HG02571 (cell line): ENCODE data around the gene C2orf42.
A peak's percentile ranks its signal among the peaks of the same experiment; 100 is the strongest.
"Not testable (repeated sequence)": the region's sequence is repeated elsewhere in the genome, so short reads cannot be mapped to it uniquely, and the experiment has no call there.

ENCODE experiments used
- ATAC-seq: cut with Tn5 transposase; IDR thresholded peaks from one replicate; pipeline ENCODE4 v1.9.1; 2021; ENCODE audit warnings: mild to moderate bottlenecking, moderate library complexity; ENCODE audit not compliant: unreplicated experiment

C2orf42 gene

GRCh38 chr2:70133491-70134322 is 57.1 kb downstream of the C2orf42 start:
- no peak for ATAC-seq

DNA sequence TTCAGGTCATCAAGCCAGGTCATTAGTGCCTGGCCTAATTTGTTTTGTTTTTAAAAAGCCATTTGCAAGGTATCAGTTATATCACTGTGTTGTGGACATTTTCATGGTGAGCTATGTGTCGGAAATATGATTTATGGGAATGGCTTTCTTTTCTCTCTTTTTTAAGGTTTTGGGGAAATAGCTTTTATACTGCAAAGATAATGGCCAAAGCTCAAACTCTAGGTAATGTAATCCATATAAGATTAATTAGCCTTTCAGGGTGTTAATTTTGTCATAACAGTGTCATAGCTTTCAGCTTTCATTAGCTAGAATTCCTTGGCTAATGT is 57.7 kb downstream of the C2orf42 start:
- ATAC-seq: no peak

DNA sequence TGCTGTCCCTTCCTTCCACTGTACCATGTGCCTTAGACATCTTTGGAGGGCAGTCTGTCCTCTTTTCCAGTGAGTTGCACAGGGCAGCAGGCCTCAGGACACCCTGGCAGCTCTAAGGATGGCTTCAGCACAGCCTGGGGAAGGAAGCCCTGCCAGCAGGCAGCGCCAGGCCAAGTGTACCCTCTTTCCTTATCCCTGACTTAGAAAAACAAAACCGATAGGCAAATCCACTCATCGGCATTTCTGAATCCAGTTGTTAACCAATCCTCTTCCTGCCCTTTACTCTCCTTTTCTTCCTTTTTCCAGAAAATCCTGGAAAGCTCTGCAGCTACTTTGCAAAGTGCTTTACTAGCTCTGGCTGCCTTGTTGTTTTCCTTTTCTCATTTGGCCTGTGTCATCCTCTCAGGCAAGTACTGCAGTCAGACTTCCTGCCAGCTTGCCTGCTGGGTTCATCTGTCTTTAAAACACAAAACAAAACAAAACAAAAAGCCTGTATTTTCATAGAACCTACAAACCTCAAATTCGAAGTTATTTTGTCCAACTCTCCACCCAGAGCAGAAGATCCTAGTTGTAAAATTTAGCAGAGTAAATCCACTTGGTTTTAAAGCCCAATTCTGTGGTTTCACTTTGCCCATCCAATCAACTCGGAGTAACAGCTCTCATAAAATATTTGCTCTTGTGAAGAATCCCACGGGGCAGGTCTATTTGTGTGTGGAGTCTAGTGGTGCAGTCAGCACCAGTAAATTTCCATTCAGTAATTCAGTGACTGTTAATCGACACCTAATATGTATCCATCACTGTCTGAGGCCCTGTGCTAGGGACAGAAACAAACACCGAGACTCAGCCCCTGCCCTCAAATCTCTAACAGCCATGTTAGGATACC is 58.3 kb downstream of the C2orf42 start:
- no peak for ATAC-seq

DNA sequence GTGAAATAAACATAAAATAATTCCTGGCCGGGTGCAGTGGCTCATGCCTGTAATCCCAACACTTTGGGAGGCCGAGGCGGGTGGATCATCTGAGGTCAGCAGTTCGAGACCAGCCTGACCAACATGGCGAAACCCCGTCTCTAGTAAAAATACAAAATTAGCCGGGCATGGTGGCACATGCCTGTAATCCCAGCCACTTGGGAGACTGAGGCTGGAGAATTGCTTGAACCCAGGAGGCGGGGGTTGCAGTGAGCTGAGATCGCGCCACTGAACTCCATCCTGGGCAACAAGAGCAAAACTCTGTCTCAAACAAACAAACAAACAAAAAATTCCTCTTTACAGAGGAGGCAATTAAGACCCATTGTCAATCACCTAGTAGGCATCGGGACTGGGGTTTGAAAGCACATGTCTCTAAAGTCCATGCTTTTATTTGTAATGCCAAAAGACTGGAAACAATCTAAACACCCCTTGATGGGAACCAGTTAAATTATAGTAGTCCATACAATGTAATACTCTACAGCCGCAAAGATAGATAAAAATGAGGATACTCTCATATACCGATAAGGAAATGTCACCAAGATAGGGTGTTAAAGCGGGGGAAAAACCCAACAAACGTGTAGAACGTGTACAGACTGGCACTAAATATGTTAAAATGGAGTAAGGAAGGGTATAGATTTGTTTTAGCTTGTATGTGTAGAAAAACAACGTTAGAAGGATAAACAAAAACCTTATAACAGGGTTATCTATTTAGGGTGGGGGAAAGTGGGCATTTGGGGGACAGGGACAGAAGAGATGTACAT is 59.3 kb downstream of the C2orf42 start:
- not testable (repeated sequence) for ATAC-seq

DNA sequence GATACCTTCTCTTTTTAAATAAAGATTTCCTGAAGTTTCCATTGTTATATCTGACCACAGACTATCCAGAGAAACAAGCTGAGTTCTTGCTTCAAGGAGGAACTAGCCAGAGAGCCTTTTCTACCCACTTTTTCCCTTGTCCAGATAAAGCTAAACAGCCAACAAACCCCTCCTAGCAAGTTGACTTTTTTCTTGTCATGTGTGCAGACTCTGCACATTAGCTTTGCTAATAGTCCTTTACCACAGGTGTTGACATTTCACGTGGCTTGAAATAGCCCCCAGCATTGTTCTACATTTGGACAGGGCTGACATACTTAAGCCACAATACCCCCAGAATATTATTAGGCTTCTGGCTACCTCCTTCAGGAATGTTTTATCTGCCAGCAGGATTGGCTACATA is 62.8 kb downstream of the C2orf42 start:
- no peak for ATAC-seq

DNA sequence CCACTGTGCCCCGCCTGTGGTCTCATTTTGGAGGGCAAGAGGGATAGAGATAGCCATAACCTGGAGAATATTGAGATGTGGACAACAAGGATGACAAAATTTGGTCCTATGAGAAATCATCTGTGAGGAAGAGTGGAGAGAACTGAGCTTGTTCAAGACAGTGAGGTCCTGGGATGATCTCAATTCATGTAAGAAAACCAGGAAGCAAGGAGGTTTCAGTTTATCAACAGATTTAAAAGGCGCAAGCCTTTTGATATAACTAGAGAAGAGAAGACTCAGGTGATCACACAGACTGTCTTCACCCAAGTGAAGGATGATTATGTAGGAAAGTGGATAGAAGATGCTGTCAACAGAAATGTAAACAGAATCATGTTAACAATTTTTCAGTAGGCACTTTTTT is 64.4 kb downstream of the C2orf42 start:
- no peak for ATAC-seq

DNA sequence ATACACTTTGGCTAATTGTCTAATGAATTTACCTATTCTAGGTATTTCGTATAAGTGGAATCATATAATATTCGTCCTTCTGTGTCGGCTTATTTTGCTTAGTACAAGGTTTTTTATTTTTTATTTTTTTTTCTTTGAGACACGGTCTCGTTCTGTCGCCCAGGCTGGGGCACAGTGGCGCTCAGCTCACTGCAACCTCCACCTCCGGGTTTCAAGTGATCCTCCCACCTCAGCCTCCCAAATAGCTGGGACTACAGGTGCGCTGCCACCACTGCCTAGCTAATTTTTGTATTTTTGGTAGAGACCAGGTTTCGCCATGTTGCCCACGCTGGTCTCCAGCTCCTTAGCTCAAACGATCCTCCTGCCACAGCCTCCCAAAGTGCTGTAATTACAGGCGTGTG is 65.3 kb downstream of the C2orf42 start:
- no peak for ATAC-seq

DNA sequence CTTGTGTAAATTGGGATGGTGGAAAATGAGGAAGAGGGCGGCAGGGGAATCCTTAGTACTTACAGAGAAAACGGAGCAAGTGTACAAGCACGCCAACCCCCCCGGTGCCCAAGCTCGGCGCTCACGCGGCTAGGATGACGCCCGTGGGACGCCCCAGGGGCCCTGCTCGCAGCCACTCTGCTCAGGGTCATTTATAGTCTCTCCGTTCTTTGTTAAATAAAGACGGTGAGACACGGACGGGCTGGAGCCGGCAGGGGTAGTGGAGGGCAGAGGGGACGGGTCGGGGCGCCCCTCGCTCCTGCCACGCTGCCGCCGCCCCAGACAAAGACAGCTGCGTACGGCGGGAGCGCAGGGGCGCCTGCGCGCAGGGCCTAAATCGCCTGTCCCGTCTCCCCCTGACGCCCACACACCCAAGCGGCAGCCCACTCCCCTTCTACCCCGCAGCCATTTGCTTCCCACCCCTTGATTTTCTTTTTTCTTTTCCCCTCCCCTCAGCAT is 65.8 kb downstream of the C2orf42 start:
- peak; percentile 34 for ATAC-seq

GRCh38 chr2:70123829-70124116 is 67.0 kb downstream of the C2orf42 start:
- no peak for ATAC-seq

- no peak for ATAC-seq
Observed at GRCh38 chr2:70123051-70123828, 67.6 kb downstream of the C2orf42 start.

DNA sequence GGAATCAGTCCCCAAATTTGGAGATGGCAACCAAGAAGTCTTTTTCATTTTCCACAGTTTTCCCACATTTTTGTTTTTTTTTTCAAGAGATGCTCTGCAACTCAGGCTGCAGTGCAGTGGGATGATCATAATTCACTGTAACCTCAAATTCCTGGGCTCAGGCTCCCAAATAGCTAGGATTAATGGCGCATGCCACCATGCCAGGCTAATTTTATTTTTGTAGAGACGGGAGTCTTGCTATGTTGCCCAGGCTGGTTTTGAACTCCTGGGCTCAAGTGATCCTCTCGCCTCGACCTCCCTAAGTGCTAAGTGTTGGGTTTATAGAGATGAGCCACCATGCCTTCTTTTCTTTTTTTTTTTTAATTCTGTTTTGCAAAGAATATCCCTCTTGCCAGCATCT is 68.3 kb downstream of the C2orf42 start:
- ATAC-seq: no peak

DNA sequence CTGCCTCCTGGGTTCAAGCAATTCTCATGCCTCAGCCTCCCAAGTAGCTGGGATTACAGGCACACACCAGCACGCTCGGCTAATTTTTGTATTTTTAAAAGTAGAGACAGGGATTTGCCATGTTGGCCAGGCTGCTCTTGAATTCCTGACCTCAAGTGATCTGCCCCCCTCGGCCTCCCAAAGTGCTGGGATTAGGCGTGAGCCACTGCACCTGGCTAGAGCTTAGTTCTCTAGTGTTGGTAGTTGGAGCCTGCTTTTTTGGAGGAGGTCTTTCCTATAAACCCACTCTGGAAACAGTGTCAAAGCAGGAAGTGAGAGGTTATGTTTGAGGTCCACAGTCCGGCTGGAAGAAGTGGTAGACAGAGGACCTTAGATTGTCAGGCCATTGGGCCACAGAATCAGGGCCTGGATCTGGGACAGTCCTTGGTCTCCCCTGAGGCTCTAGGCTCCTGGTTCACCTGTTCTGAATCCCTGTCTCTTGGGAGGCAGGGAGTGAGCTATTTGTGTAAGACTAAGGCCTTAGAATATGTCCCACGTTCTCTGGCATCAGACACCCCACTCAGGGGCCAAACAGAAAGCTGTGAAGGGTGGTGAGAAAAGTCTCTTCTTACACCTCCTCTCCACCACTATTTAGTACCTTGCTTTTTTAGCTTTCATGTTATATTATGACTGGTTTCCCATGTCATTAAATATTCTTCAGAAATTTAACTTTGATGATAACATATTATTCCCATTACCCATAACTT is 69.0 kb downstream of the C2orf42 start:
- ATAC-seq: no peak

GRCh38 chr2:70118798-70119454 is 71.9 kb downstream of the C2orf42 start:
- ATAC-seq: no peak

- no peak for ATAC-seq
Observed at GRCh38 chr2:70116936-70117552, 73.8 kb downstream of the C2orf42 start.

GRCh38 chr2:70115646-70116442 is 75.0 kb downstream of the C2orf42 start:
- peak; percentile 66 for ATAC-seq

GRCh38 chr2:70113359-70114070 is 77.3 kb downstream of the C2orf42 start:
- ATAC-seq: no peak

DNA sequence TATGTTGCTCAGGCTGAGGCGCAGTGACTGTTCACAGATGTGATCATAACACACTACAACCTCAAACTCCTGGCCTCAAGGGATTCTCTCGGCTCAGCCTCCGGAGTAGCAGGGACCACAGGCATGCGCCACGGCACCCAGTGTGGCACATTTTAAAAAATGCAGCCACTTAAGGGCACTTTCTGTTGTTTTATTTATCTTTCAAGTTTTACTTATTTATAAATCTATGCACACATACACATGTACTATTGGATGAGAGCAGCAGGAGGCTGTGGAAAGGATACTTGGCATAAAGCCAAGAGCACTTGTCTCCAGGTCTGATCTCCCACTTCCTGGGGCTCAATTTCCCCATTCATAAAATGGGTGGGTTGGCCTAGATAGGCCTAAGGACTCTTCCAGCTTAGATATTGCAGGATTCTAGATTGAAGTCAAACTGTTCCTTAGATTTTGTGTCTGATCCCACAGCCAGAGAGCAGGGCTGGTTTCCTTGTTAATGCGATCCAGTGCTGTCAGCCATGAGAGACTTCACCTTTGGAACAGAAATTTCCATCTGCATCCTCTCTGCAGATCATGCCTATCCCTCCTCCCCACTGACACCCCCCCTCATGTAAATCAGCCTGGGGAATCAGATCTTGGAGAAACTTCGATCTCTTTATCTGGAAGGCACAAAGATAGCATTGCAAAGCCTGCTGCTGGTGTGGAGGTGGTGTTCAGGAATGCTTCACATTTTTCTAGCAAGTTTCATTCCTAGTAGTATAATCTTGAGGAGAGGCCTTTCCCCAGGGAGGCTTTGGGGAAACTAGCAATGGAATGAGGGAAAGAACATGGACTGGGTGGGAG is 78.8 kb downstream of the C2orf42 start:
- no peak for ATAC-seq
